H1 (cell line): ENCODE results near the gene ATP4A. TPM values are rescaled to one million over a fixed set of nuclear protein-coding genes. Genes with fewer than 3 reads are reported as not detected.

Experiments
- CTCF ChIA-PET: fragments of 300-600 bp; sonication (Branson Sonifier 250); formaldehyde crosslinking; loops from one replicate; lab custom pipeline; 2021; ENCODE audit not compliant: partially characterized antibody; lab: Charles Lee
- POLR2A ChIA-PET: fragments of 300-600 bp; sonication (Branson Sonifier 250); formaldehyde crosslinking; loops from one replicate; lab custom pipeline; 2021; ENCODE audit warnings: inconsistent platforms; ENCODE audit not compliant: partially characterized antibody; lab: Charles Lee
- DNase-seq, 2 experiments: peaks; one replicate each; pipeline versions ENCODE4 v3.0.0 to v3.0.0-alpha.2; 2010 to 2022; ENCODE audit warnings: low spot score in 2 of 2, low read depth in 1 of 2, mixed read lengths in 1 of 2
- FAIRE-seq: peaks from 2 replicates; lab custom pipeline; 2011; peaks lifted over from hg19 to GRCh38; lab: Jason Lieb, UNC
- H2AFZ ChIP-seq: 2 replicates; pipeline ENCODE4 v1.8.1; 2012; ENCODE audit warnings: low read length, inconsistent platforms
- H2AK5ac ChIP-seq: 2 replicates; pipeline ENCODE4 v1.6.1; 2013; ENCODE audit warnings: low read depth, low read length
- H2BK120ac ChIP-seq: replicated peaks from 2 replicates; pipeline ENCODE3; 2013; ENCODE audit warnings: low read depth, low read length, inconsistent platforms
- H2BK12ac ChIP-seq: 2 replicates; pipeline ENCODE4 v1.6.1; 2013; ENCODE audit warnings: low read depth, low read length
- H2BK15ac ChIP-seq: 2 replicates; pipeline ENCODE4 v1.6.1; 2013; ENCODE audit warnings: low read length
- H2BK20ac ChIP-seq: 2 replicates; pipeline ENCODE4 v1.6.1; 2013; ENCODE audit warnings: low read length
- H2BK5ac ChIP-seq: 2 replicates; pipeline ENCODE4 v1.6.1; 2013; ENCODE audit warnings: low read depth, low read length
- H3K14ac ChIP-seq: 2 replicates; pipeline ENCODE4 v1.6.1; 2013; ENCODE audit warnings: inconsistent platforms; ENCODE audit not compliant: insufficient read length
- H3K18ac ChIP-seq: 2 replicates; pipeline ENCODE4 v1.6.1; 2013; ENCODE audit warnings: low read length; ENCODE audit errors: extremely low read depth
- H3K23ac ChIP-seq: 2 replicates; pipeline ENCODE4 v1.6.1; 2013; ENCODE audit warnings: inconsistent platforms; ENCODE audit not compliant: insufficient read length
- H3K23me2 ChIP-seq: 2 replicates; pipeline ENCODE4 v1.6.1; 2013; ENCODE audit warnings: low read depth, low read length
- H3K27ac ChIP-seq: 2 replicates; pipeline ENCODE4 v1.6.1; 2011; ENCODE audit warnings: low read depth, low read length, inconsistent platforms
- H3K27me3 ChIP-seq, 4 experiments: replicated peaks in 1 of 4; 1 replicate in 1 of 4; 2 replicates in 3 of 4; pipeline versions ENCODE4 v1.6.1 to v1.8.1; 2011 to 2013; ENCODE audit warnings: low read length in 3 of 4, mild to moderate bottlenecking in 3 of 4, inconsistent platforms in 2 of 4, mixed read lengths in 2 of 4, moderate library complexity in 1 of 4; ENCODE audit not compliant: control insufficient read depth in 3 of 4, insufficient read depth in 3 of 4; ENCODE audit errors: extremely low read depth in 1 of 4
- H3K36me3 ChIP-seq, 4 experiments: 2 replicates each; pipeline versions ENCODE4 v1.6.1 to v1.8.1; 2011 to 2013; ENCODE audit warnings: mild to moderate bottlenecking in 4 of 4, low read length in 3 of 4, moderate library complexity in 2 of 4, control low read depth in 1 of 4, inconsistent platforms in 1 of 4; ENCODE audit not compliant: insufficient read depth in 4 of 4, control insufficient read depth in 2 of 4
- H3K4ac ChIP-seq: replicated peaks from 2 replicates; pipeline ENCODE3; 2013; ENCODE audit warnings: low read length, low read depth, mixed read lengths, inconsistent platforms; ENCODE audit not compliant: insufficient read length
- H3K4me1 ChIP-seq, 4 experiments: replicated peaks in 1 of 4; 1 replicate in 1 of 4; 2 replicates in 3 of 4; pipeline versions ENCODE4 v1.6.1 to v1.8.1; 2011 to 2013; ENCODE audit warnings: low read length in 3 of 4, inconsistent platforms in 2 of 4, mixed read lengths in 1 of 4; ENCODE audit not compliant: insufficient read depth in 4 of 4, control insufficient read depth in 3 of 4
- H3K4me2 ChIP-seq, 2 experiments: 2 replicates each; pipeline versions ENCODE4 v1.6.1 to v1.8.1; 2011 to 2013; ENCODE audit warnings: low read depth in 2 of 2, low read length in 2 of 2, control low read depth in 1 of 2, inconsistent platforms in 1 of 2, mild to moderate bottlenecking in 1 of 2; ENCODE audit not compliant: insufficient read depth in 1 of 2
- H3K4me3 ChIP-seq, 4 experiments: fragments of 200-600, 300-600 bp in 1 of 4; sonication (generic), shearing (Covaris generic), sonication (Bioruptor Twin) in 1 of 4; 2 replicates each; pipeline versions ENCODE4 v1.5.1 to v1.8.1; 2011 to 2016; ENCODE audit warnings: low read length in 4 of 4, low read depth in 3 of 4, control low read depth in 2 of 4, inconsistent platforms in 2 of 4, mild to moderate bottlenecking in 2 of 4, mixed read lengths in 1 of 4, moderate library complexity in 1 of 4; ENCODE audit not compliant: insufficient read depth in 2 of 4; ENCODE audit errors: extremely low read depth in 1 of 4
- H3K56ac ChIP-seq: replicated peaks from 2 replicates; pipeline ENCODE3; 2013; ENCODE audit warnings: low read depth, mild to moderate bottlenecking, mixed read lengths, low read length, inconsistent platforms; ENCODE audit not compliant: insufficient read length
- H3K79me1 ChIP-seq: 2 replicates; pipeline ENCODE4 v1.6.1; 2013; ENCODE audit warnings: low read depth, low read length, control low read depth
- H3K79me2 ChIP-seq, 2 experiments: 2 replicates each; pipeline versions ENCODE4 v1.6.1 to v1.8.1; 2012 to 2013; ENCODE audit warnings: low read length in 2 of 2, mild to moderate bottlenecking in 2 of 2, inconsistent platforms in 1 of 2; ENCODE audit not compliant: insufficient read depth in 2 of 2, control insufficient read depth in 1 of 2
- H3K9ac ChIP-seq, 4 experiments: replicated peaks in 1 of 4; 1 replicate in 1 of 4; 2 replicates in 3 of 4; pipeline versions ENCODE4 v1.6.1 to v1.8.1; 2011 to 2013; ENCODE audit warnings: low read depth in 3 of 4, low read length in 3 of 4, control low read depth in 2 of 4, mild to moderate bottlenecking in 2 of 4, moderate library complexity in 2 of 4, inconsistent platforms in 1 of 4; ENCODE audit errors: extremely low read depth in 1 of 4
- H3K9me3 ChIP-seq, 2 experiments: 2 replicates each; pipeline versions ENCODE4 v1.6.1 to v1.8.1; 2012 to 2013; ENCODE audit warnings: mild to moderate bottlenecking in 2 of 2, moderate library complexity in 2 of 2, control low read depth in 1 of 2, inconsistent platforms in 1 of 2, low read depth in 1 of 2, low read length in 1 of 2, mixed read lengths in 1 of 2; ENCODE audit not compliant: insufficient read depth in 2 of 2
- H4K20me1 ChIP-seq, 2 experiments: replicated peaks in 1 of 2; 2 replicates each; pipeline versions ENCODE3 to v1.8.1; 2011 to 2013; ENCODE audit warnings: inconsistent platforms in 2 of 2, low read length in 2 of 2, mild to moderate bottlenecking in 1 of 2; ENCODE audit not compliant: insufficient read depth in 2 of 2, control insufficient read depth in 1 of 2
- H4K5ac ChIP-seq: 2 replicates; pipeline ENCODE4 v1.6.1; 2013; ENCODE audit warnings: low read length, low read depth, mixed read lengths, inconsistent platforms; ENCODE audit not compliant: insufficient read length
- H4K8ac ChIP-seq: 2 replicates; pipeline ENCODE4 v1.8.0; 2013; ENCODE audit warnings: mild to moderate bottlenecking, moderate library complexity, low read length, inconsistent platforms; ENCODE audit not compliant: insufficient read depth; ENCODE audit errors: extremely low read depth
- H4K91ac ChIP-seq: replicated peaks from 2 replicates; pipeline ENCODE3; 2013; ENCODE audit warnings: low read length, mixed read lengths, inconsistent platforms; ENCODE audit not compliant: insufficient read length
- CTCF ChIP-seq, 3 experiments: IDR thresholded peaks; 1 replicate in 2 of 3; 2 replicates in 1 of 3; pipeline versions ENCODE4 v1.5.1 to v1.6.1; 2011; ENCODE audit warnings: low read length in 3 of 3, mild to moderate bottlenecking in 3 of 3, inconsistent platforms in 2 of 3, low read depth in 1 of 3, moderate library complexity in 1 of 3; ENCODE audit not compliant: insufficient read depth in 1 of 3; ENCODE audit errors: control extremely low read depth in 1 of 3
- FOSL1 ChIP-seq: IDR thresholded peaks from 2 replicates; pipeline ENCODE4 v1.6.1; 2011; ENCODE audit warnings: mild to moderate bottlenecking, low read depth, low read length, moderate library complexity; ENCODE audit not compliant: insufficient read depth
- GTF2F1 ChIP-seq: IDR thresholded peaks from 2 replicates; pipeline ENCODE4 v1.6.1; 2012; ENCODE audit warnings: low read depth, low read length, improper control_type of control experiment, borderline replicate concordance
- HDAC2 ChIP-seq, 2 experiments: fragments of 300-600 bp in 1 of 2; sonication (generic) in 1 of 2; IDR thresholded peaks; 2 replicates each; pipeline ENCODE4 v1.6.1; 2011 to 2012; ENCODE audit warnings: low read depth in 2 of 2, low read length in 2 of 2, mild to moderate bottlenecking in 2 of 2, moderate library complexity in 2 of 2, borderline replicate concordance in 1 of 2, inconsistent platforms in 1 of 2
- KDM1A ChIP-seq: fragments of 200-600, 300-600 bp; sonication (generic); IDR thresholded peaks from 2 replicates; pipeline ENCODE4 v1.7.1; 2016; ENCODE audit warnings: mild to moderate bottlenecking, low read length, borderline replicate concordance
- POLR2AphosphoS5 ChIP-seq: IDR thresholded peaks from 2 replicates; pipeline ENCODE4 v1.6.1; 2011; ENCODE audit warnings: low read depth, low read length
- RAD21 ChIP-seq, 2 experiments: IDR thresholded peaks in 1 of 2; conservative IDR thresholded peaks in 1 of 2; 2 replicates each; pipeline ENCODE4 v1.6.1; 2011; ENCODE audit warnings: low read depth in 2 of 2, low read length in 2 of 2, improper control_type of control experiment in 1 of 2, inconsistent platforms in 1 of 2, mild to moderate bottlenecking in 1 of 2, moderate library complexity in 1 of 2
- RNF2 ChIP-seq: fragments of 200-900, 300-1000 bp; sonication (generic); IDR thresholded peaks from 2 replicates; pipeline ENCODE4 v1.7.1; 2016; ENCODE audit warnings: borderline replicate concordance, low read depth, mild to moderate bottlenecking, antibody characterized with exemption, low read length; ENCODE audit not compliant: poor library complexity, severe bottlenecking; ENCODE audit errors: missing control alignments
- WGBS, 2 experiments: shearing (Covaris generic) in 1 of 2; methylation state at CpG; one replicate each; pipeline versions ENCODE4 v1.1.6 to v1.1.7; 2013 to 2015; ENCODE audit warnings: low lambda C conversion rate in 2 of 2, mixed read lengths in 2 of 2, inconsistent platforms in 1 of 2, low coverage in 1 of 2, missing lambda C conversion rate in 1 of 2; ENCODE audit not compliant: insufficient replicate concordance in 2 of 2, insufficient coverage in 1 of 2, insufficient read length in 1 of 2; ENCODE audit errors: extremely low coverage in 1 of 2, missing lambda C conversion rate in 1 of 2; 5-methylcytosine and 5-hydroxymethylcytosine counted together
- polyA plus RNA-seq, 7 experiments: library from polyadenylated mRNA; depleted of rRNA in 3 of 7; stranded (reverse) in 5 of 7; unstranded in 2 of 7; fragments of >200 nt in 5 of 7; fragments of 200-250 nt in 2 of 7; gene quantifications; 1 replicate in 5 of 7; 2 replicates in 1 of 7; 4 replicates in 1 of 7; pipeline versions ENCODE4 v1.2.1 to v1.2.3, GENCODE V29; 2011 to 2013; ENCODE audit warnings: missing spikeins in 2 of 7, mixed read lengths in 2 of 7
- total RNA-seq: library from RNA; stranded (reverse); fragmentation: NEBNext Ultra II Directional; extraction: Animal tissue kit (Norgen Biotek cat#: 25700); gene quantifications from 2 replicates; pipeline ENCODE4 v1.2.1, GENCODE V29; 2021

ATP4A gene
- total and polyA plus RNA-seq, 2 of the 8 experiments (the other 6 are each of a cell fraction or from before 2014, with no cell fraction given): 0.50 to 1.2 TPM

GRCh38 chr19:35592226-35592625, 28.8 kb upstream of the ATP4A start:
- Histone ChIP-seq H3K4me1 (no peaks in the 10 kb centered on the region), H3K27me3 (no peaks in the 10 kb centered on the region; a peak in 1 of 7 replicates), H3K4me3 (no peak overlapping the region), H3K18ac (no peak overlapping the region), H3K9ac (no peak overlapping the region), H4K91ac (no peak overlapping the region), H3K79me1 (no peaks in the 10 kb centered on the region), H3K14ac (no peak overlapping the region), H2BK20ac (no peak overlapping the region), H3K23ac (no peak overlapping the region), H2BK15ac (0 out of 2 replicates have a peak overlapping the region, but pooled peaks have one; percentile 72), H2BK12ac (no peak overlapping the region), H3K27ac (no peak overlapping the region), H3K9me3 (no peaks in the 10 kb centered on the region), H3K4me2 (no peak overlapping the region), H2BK5ac (no peak overlapping the region), H4K5ac (no peak overlapping the region), H2BK120ac (no peak overlapping the region), H4K8ac (no peak overlapping the region), H3K56ac (no peak overlapping the region), H3K36me3 (no peaks in the 10 kb centered on the region), H4K20me1 (no peaks in the 10 kb centered on the region), H2AK5ac (no peak overlapping the region), H3K4ac (no peak overlapping the region), H3K23me2 (no peaks in the 10 kb centered on the region), H3K79me2 (no peaks in the 10 kb centered on the region), H2AFZ (peak overlapping the region; percentile 55; the same call in 1 of the 2 replicates)
- FAIRE-seq: peak; percentile 90
- DNase-seq: peak; percentile 15 to 53
- ChIA-PET POLR2A (interaction anchor here (0.6 to 1.8 kb wide), 7 partner anchors 31 to 240 kb away, joined by 3 to 5 read pairs (median 3); no protein-coding TSS in a partner anchor), CTCF (interaction anchor here (0.6 to 10.2 kb wide), 38 partner anchors 8 to 239 kb away, joined by 3 to 90 read pairs (median 5); partner anchors contain the start of genes ATP4A, DMKN and HAUS5)
- 42% methylated on average over 8 of the region's 8 CpGs; no CpG with 5 or more reads in 1 of the 2 experiments for WGBS, 2 experiments
- no peak for TF ChIP-seq HDAC2 (IDR thresholded peaks at IDR 0.05; ENCODE audit: borderline replicate concordance in 1 of 2, low read depth in 2 of 2, low read length in 2 of 2)
- TF ChIP-seq RNF2: no peak
- no peak for TF ChIP-seq GTF2F1
- peak; percentile 87 to 89 for TF ChIP-seq RAD21 (IDR thresholded peaks at IDR 0.05 in 1 of 2, conservative IDR thresholded peaks at IDR 0.05 in 1 of 2; ENCODE audit: low read depth in 2 of 2, low read length in 2 of 2)
- no peak for TF ChIP-seq FOSL1
- TF ChIP-seq CTCF (IDR thresholded peaks at IDR 0.05; ENCODE audit: control extremely low read depth in 1 of 3, insufficient read depth in 1 of 3, low read depth in 1 of 3, low read length in 3 of 3): peak; percentile 33 to 84 (median 77)
- TF ChIP-seq POLR2AphosphoS5: no peak
- TF ChIP-seq KDM1A: no peak
